SK-N-SH (cell line): ENCODE measurements around the gene SLC35E2B.
"Not testable (repeated sequence)": the region's sequence is repeated elsewhere in the genome, so short reads cannot be mapped to it uniquely, and the experiment has no call there.

Experiments
- ELF1 ChIP-seq: IDR thresholded peaks from 2 replicates; pipeline ENCODE4 v1.4.0; 2012
- EZH2phosphoT487 ChIP-seq: fragments of 200-600 bp; sonication (generic); IDR thresholded peaks from 2 replicates; pipeline ENCODE4 v1.6.1; 2017; ENCODE audit warnings: low read depth, mixed run types, mild to moderate bottlenecking, antibody characterized with exemption, moderate library complexity, borderline replicate concordance
- FOSL2 ChIP-seq: IDR thresholded peaks from 2 replicates; pipeline ENCODE4 v1.4.0; 2012; ENCODE audit warnings: low read depth, mild to moderate bottlenecking, moderate library complexity, borderline replicate concordance
- FOXM1 ChIP-seq: IDR thresholded peaks from 2 replicates; pipeline ENCODE4 v1.4.0; 2012; ENCODE audit warnings: low read depth, mild to moderate bottlenecking
- JUND ChIP-seq: IDR thresholded peaks from 2 replicates; pipeline ENCODE4 v1.4.0; 2012
- POLR2AphosphoS5 ChIP-seq: IDR thresholded peaks from 2 replicates; pipeline ENCODE4 v1.6.1; 2012; ENCODE audit warnings: low read depth, low read length
- RAD21 ChIP-seq: IDR thresholded peaks from 2 replicates; pipeline ENCODE4 v1.6.1; 2012; ENCODE audit warnings: mild to moderate bottlenecking, low read length
- SMC3 ChIP-seq: IDR thresholded peaks from 2 replicates; pipeline ENCODE4 v1.6.1; 2012; ENCODE audit warnings: low read depth, low read length, improper control_type of control experiment
- YY1 ChIP-seq: IDR thresholded peaks from 2 replicates; pipeline ENCODE4 v1.4.0; 2012; ENCODE audit warnings: low read depth, mild to moderate bottlenecking
- TF ChIP-seq, protein P1 (sequence below): fragments of 200-600 bp; sonication (generic); IDR thresholded peaks from 2 replicates; pipeline ENCODE4 v1.6.1; 2017; ENCODE audit warnings: antibody characterized with exemption, mild to moderate bottlenecking, moderate library complexity
- TF ChIP-seq, protein P2 (sequence below): IDR thresholded peaks from 2 replicates; pipeline ENCODE4; 2012
- TF ChIP-seq, protein P3 (sequence below): IDR thresholded peaks from 2 replicates; pipeline ENCODE4 v1.4.0; 2012; ENCODE audit warnings: low read depth
- TF ChIP-seq, protein P4 (sequence below): IDR thresholded peaks from 2 replicates; pipeline ENCODE4 v1.4.0; 2012; ENCODE audit warnings: low read depth, borderline replicate concordance

DNA sequence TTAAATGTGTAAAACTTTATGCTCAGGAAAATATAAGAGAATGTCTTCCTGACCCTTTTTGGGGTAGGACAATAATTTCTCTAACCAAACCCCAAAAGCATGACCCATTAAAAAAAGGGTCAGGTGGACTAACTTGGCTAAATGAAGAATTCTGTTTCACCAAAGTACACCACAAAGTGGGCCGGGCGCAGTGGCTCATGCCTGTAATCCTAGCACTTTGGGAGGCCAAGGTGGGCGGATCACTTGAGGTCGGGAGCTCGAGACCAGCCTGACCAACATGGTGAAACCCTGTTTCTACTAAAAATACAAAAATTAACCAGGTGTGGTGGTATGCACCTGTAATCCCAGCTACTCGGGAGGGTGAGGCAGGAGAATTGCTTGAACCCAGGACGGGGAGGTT, 3.1 kb downstream of the SLC35E2B start:
- TF ChIP-seq, protein P1, sequence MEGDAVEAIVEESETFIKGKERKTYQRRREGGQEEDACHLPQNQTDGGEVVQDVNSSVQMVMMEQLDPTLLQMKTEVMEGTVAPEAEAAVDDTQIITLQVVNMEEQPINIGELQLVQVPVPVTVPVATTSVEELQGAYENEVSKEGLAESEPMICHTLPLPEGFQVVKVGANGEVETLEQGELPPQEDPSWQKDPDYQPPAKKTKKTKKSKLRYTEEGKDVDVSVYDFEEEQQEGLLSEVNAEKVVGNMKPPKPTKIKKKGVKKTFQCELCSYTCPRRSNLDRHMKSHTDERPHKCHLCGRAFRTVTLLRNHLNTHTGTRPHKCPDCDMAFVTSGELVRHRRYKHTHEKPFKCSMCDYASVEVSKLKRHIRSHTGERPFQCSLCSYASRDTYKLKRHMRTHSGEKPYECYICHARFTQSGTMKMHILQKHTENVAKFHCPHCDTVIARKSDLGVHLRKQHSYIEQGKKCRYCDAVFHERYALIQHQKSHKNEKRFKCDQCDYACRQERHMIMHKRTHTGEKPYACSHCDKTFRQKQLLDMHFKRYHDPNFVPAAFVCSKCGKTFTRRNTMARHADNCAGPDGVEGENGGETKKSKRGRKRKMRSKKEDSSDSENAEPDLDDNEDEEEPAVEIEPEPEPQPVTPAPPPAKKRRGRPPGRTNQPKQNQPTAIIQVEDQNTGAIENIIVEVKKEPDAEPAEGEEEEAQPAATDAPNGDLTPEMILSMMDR, result not testable (repeated sequence)
- TF ChIP-seq RAD21, FOSL2, EZH2phosphoT487, FOXM1, POLR2AphosphoS5, SMC3, ELF1, YY1, JUND: not testable (repeated sequence)
- TF ChIP-seq, protein P2, sequence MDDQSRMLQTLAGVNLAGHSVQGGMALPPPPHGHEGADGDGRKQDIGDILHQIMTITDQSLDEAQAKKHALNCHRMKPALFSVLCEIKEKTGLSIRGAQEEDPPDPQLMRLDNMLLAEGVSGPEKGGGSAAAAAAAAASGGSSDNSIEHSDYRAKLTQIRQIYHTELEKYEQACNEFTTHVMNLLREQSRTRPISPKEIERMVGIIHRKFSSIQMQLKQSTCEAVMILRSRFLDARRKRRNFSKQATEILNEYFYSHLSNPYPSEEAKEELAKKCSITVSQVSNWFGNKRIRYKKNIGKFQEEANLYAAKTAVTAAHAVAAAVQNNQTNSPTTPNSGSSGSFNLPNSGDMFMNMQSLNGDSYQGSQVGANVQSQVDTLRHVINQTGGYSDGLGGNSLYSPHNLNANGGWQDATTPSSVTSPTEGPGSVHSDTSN, result not testable (repeated sequence)
- TF ChIP-seq, protein P3, sequence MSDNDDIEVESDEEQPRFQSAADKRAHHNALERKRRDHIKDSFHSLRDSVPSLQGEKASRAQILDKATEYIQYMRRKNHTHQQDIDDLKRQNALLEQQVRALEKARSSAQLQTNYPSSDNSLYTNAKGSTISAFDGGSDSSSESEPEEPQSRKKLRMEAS, result not testable (repeated sequence)
- TF ChIP-seq, protein P4, sequence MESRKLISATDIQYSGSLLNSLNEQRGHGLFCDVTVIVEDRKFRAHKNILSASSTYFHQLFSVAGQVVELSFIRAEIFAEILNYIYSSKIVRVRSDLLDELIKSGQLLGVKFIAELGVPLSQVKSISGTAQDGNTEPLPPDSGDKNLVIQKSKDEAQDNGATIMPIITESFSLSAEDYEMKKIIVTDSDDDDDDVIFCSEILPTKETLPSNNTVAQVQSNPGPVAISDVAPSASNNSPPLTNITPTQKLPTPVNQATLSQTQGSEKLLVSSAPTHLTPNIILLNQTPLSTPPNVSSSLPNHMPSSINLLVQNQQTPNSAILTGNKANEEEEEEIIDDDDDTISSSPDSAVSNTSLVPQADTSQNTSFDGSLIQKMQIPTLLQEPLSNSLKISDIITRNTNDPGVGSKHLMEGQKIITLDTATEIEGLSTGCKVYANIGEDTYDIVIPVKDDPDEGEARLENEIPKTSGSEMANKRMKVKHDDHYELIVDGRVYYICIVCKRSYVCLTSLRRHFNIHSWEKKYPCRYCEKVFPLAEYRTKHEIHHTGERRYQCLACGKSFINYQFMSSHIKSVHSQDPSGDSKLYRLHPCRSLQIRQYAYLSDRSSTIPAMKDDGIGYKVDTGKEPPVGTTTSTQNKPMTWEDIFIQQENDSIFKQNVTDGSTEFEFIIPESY, result not testable (repeated sequence)
